Upper lobe of left lung (tissue), 4 donors: ENCODE data around the gene DUT.

Experiments used
- CTCF ChIP-seq, 6 experiments: fragments of 450-650 bp in 4 of 6; fragments of 200-600 bp in 2 of 6; sonication (generic) in 2 of 6; IDR thresholded peaks; one replicate each; pipeline ENCODE4 v1.5.1; 2016 to 2019; ENCODE audit warnings: antibody characterized with exemption in 6 of 6
- EP300 ChIP-seq, 4 donors: sonication (generic); formaldehyde crosslinking; IDR thresholded peaks; one replicate each; pipeline ENCODE4 v1.5.1; 2017; ENCODE audit warnings: antibody characterized with exemption in 4 of 4, control low read depth in 2 of 4
- POLR2A ChIP-seq, 4 donors: fragments of 450-650 bp; IDR thresholded peaks; one replicate each; pipeline ENCODE4 v1.5.1; 2016 to 2017; ENCODE audit warnings: antibody characterized with exemption in 4 of 4, mild to moderate bottlenecking in 2 of 4
- POLR2AphosphoS5 ChIP-seq, 2 donors: sonication (generic); formaldehyde crosslinking; IDR thresholded peaks; one replicate each; pipeline ENCODE4 v1.5.1; 2017; ENCODE audit warnings: antibody characterized with exemption in 2 of 2

- TF ChIP-seq CTCF (IDR thresholded peaks at IDR 0.05), result no peak
- TF ChIP-seq EP300 (IDR thresholded peaks at IDR 0.05), result no peak
- no peak for TF ChIP-seq POLR2AphosphoS5 (IDR thresholded peaks at IDR 0.05)
- no peak for TF ChIP-seq POLR2A (IDR thresholded peaks at IDR 0.05)
Measured at GRCh38 chr15:48282216-48282615, 49.0 kb upstream of the DUT start.
